Measurements from ENCODE around the gene MPRIP.
A peak's percentile ranks its signal among the peaks of the same experiment; 100 is the strongest.

Gene MPRIP

GRCh38 chr17:17032131-17032692, 10.0 kb upstream of the MPRIP start:
- no peak for DNase-seq

- no peak for DNase-seq
These were observed 8.8 kb upstream of the MPRIP start for GRCh38 chr17:17033466-17033865.

- no peak for DNase-seq
These were observed 8.2 kb upstream of the MPRIP start for GRCh38 chr17:17034026-17034425.

- DNase-seq = no peak
These were observed 7.7 kb upstream of the MPRIP start for GRCh38 chr17:17034496-17035075.

GRCh38 chr17:17035490-17035889, 6.8 kb upstream of the MPRIP start:
- DNase-seq = no peak

GRCh38 chr17:17035920-17036523, 6.2 kb upstream of the MPRIP start:
- no peak for DNase-seq

- no peak for DNase-seq
These were observed 5.7 kb upstream of the MPRIP start for GRCh38 chr17:17036524-17036998.

GRCh38 chr17:17039911-17040310, 2.3 kb upstream of the MPRIP start:
- no peak for DNase-seq

GRCh38 chr17:17041018-17041521, 1.2 kb upstream of the MPRIP start:
- DNase-seq = no peak

GRCh38 chr17:17041571-17042383, 480 bp upstream of the MPRIP start:
- peak; percentile 98 for DNase-seq

GRCh38 chr17:17042851-17043460, 699 bp downstream of the MPRIP start:
- peak; percentile 26 for DNase-seq

GRCh38 chr17:17043461-17044271, 1.4 kb downstream of the MPRIP start:
- DNase-seq = no peak

GRCh38 chr17:17044846-17045561, 2.7 kb downstream of the MPRIP start:
- DNase-seq = no peak

- no peak for DNase-seq
These were observed 5.8 kb downstream of the MPRIP start for GRCh38 chr17:17048106-17048505.

GRCh38 chr17:17050346-17051345, 8.4 kb downstream of the MPRIP start:
- DNase-seq = no peak

GRCh38 chr17:17051380-17051779, 9.1 kb downstream of the MPRIP start:
- DNase-seq = no peak

- DNase-seq = no peak
These were observed 9.7 kb downstream of the MPRIP start for GRCh38 chr17:17051791-17052461.

GRCh38 chr17:17052462-17053221, 10.4 kb downstream of the MPRIP start:
- no peak for DNase-seq
